ENCODE data around the gene MAPKAP1.

DNA sequence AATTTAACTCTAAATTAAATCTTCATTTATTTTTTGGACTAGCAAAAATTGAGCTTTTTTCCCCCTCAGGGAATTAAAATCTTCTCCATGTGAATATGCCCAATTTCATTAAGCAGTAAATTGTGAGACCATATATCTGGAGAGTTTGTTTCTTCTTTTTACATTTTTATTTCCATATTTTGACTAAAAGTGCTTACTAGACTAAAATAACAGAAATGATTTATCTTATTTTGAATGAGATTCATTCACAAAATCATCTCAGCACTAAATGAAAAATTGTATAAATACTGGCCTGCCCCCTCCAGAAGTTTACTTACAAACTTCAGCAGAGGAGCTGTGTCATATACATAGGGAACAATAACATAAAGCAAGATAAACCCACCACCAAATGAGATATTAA lies 26.6 kb downstream of the MAPKAP1 start:
- no peak for TF ChIP-seq GATA2 (IDR thresholded peaks at IDR 0.05; ENCODE audit: low read depth, low read length)
- no peak for TF ChIP-seq GATA3 (IDR thresholded peaks at IDR 0.05; ENCODE audit: low read depth, low read length)

Data from SH-SY5Y (cell line).